WTC11 (cell line): Measurements from ENCODE around the gene CDC20B.

ENCODE experiments used
- CTCF ChIP-seq: fragments of 200-600 bp; IDR thresholded peaks from 2 replicates; pipeline ENCODE4 v1.8.0; 2022; ENCODE audit warnings: antibody characterized with exemption
- EMX1 ChIP-seq: fragments of 250-450 bp; sonication (Bioruptor Pico); IDR thresholded peaks from 2 replicates; pipeline ENCODE4 v1.8.0; 2021; ENCODE audit warnings: mild to moderate bottlenecking

DNA sequence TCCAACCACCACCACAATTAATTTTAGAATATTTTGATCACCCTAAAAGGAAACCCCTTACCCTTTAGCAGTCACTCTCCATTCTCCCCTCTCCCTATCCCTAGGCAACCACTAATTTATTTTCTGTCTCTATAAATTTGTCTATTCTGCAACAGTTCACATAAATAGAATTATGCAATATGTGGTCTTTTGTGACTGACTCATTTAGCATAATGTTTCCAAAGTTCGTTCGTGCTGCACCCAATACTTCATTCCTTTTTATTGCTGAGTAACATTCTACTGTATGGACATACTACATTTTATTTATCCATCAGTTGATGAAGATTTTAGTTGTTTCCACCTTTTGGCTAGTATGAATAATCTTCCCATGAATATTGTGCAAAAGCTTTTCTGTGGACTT, 18.2 kb upstream of the CDC20B start:
- no peak for TF ChIP-seq EMX1 (CRISPR knock-in tag)
- no peak for TF ChIP-seq CTCF
